GM23248 (cell line): ENCODE results near the gene NKX2-8.

Source experiments
- EZH2 ChIP-seq: fragments of 200-600 bp; sonication (generic); IDR thresholded peaks from 2 replicates; pipeline ENCODE4 v1.6.1; 2018; ENCODE audit warnings: antibody characterized with exemption, mild to moderate bottlenecking; ENCODE audit not compliant: insufficient read depth, poor library complexity, severe bottlenecking
- EZH2phosphoT487 ChIP-seq: fragments of 200-600 bp; sonication (generic); IDR thresholded peaks from 2 replicates; pipeline ENCODE4 v1.6.1; 2018; ENCODE audit warnings: antibody characterized with exemption, moderate library complexity, mild to moderate bottlenecking, low read depth; ENCODE audit not compliant: insufficient read depth

DNA sequence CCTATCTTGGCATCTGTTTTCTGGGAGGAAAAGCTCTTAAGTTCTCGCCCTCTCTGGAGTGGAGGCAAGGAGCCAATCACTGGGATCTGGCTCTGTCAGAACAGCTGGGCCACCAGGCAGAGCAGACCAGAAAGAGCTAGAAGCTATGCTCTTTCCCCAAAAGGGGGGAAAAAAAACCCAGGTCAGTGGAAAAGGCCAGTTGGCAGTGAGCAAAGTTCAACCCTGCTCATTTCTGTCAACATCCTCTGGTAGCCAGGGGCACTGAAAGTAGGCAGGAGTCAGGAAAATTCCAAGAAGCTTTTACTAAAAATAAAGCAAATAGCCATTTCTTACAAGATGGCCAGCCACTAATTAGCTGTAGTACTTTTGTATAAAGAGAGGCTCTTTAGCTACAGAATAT lies 42.6 kb upstream of the NKX2-8 start:
- no peak for TF ChIP-seq EZH2
- no peak for TF ChIP-seq EZH2phosphoT487
